DOHH2 (cell line): ENCODE measurements around the gene SPTSSA.

Experiments
- EZH2phosphoT487 ChIP-seq: fragments of 200-600 bp; sonication (generic); IDR thresholded peaks from 2 replicates; pipeline ENCODE4 v1.6.1; 2017; ENCODE audit warnings: borderline replicate concordance, mild to moderate bottlenecking, antibody characterized with exemption, low read length, moderate library complexity, mixed read lengths
- TF ChIP-seq, protein P1 (sequence below): fragments of 200-600 bp; sonication (generic); IDR thresholded peaks from one replicate; pipeline ENCODE4 v1.5.1; 2014; ENCODE audit warnings: antibody characterized with exemption, mild to moderate bottlenecking, low read depth, low read length; ENCODE audit not compliant: poor library complexity, severe bottlenecking

DNA sequence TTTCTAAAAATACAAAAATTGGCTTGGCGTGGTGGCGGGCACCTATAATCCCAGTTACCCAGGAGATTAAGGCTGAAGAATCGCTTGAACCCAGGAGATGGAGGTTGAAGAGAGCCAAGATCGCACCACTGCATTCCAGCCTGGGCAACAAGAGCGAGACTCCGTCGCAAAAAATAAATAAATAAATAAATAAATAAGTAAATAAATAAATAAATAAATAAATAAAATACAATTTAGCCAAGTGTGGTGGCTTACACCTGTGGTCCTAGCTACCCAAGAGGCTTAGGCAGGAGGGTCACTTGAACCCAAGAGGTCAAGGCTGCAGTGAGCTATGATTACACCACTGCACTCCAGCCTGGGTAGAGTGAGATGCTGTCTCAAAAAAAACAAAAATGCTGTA lies 26.5 kb upstream of the SPTSSA start:
- TF ChIP-seq, protein P1, sequence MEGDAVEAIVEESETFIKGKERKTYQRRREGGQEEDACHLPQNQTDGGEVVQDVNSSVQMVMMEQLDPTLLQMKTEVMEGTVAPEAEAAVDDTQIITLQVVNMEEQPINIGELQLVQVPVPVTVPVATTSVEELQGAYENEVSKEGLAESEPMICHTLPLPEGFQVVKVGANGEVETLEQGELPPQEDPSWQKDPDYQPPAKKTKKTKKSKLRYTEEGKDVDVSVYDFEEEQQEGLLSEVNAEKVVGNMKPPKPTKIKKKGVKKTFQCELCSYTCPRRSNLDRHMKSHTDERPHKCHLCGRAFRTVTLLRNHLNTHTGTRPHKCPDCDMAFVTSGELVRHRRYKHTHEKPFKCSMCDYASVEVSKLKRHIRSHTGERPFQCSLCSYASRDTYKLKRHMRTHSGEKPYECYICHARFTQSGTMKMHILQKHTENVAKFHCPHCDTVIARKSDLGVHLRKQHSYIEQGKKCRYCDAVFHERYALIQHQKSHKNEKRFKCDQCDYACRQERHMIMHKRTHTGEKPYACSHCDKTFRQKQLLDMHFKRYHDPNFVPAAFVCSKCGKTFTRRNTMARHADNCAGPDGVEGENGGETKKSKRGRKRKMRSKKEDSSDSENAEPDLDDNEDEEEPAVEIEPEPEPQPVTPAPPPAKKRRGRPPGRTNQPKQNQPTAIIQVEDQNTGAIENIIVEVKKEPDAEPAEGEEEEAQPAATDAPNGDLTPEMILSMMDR: no peak
- TF ChIP-seq EZH2phosphoT487: no peak
